Effector memory CD4-positive, alpha-beta T cell (primary cell): Measurements from ENCODE around the gene IL6R.
A peak's percentile ranks its signal among the peaks of the same experiment; 100 is the strongest.

Experiments used
- DNase-seq, 3 donors: peaks; one replicate each; pipeline ENCODE4 v3.0.0-alpha.2; 2020
- H3K27ac ChIP-seq: 2 replicates; pipeline ENCODE4 v1.7.0; 2013; ENCODE audit warnings: mild to moderate bottlenecking, low read length, moderate library complexity; ENCODE audit not compliant: insufficient read depth, poor library complexity, severe bottlenecking
- H3K27me3 ChIP-seq: replicated peaks from 2 replicates; pipeline ENCODE4 v1.7.0; 2013; ENCODE audit warnings: mild to moderate bottlenecking, low read length; ENCODE audit not compliant: insufficient read depth, control insufficient read depth, poor library complexity, severe bottlenecking
- H3K36me3 ChIP-seq: 2 replicates; pipeline ENCODE4 v1.7.0; 2013; ENCODE audit warnings: mild to moderate bottlenecking, low read length, moderate library complexity; ENCODE audit not compliant: control insufficient read depth, insufficient read depth
- H3K4me1 ChIP-seq: 2 replicates; pipeline ENCODE4 v1.7.0; 2013; ENCODE audit warnings: low read length, mild to moderate bottlenecking; ENCODE audit not compliant: control insufficient read depth, insufficient read depth, poor library complexity, severe bottlenecking
- H3K4me3 ChIP-seq: 2 replicates; pipeline ENCODE4 v1.7.0; 2013; ENCODE audit warnings: low read length, low read depth, mild to moderate bottlenecking; ENCODE audit not compliant: insufficient read depth, poor library complexity, severe bottlenecking
- H3K9me3 ChIP-seq: 2 replicates; pipeline ENCODE4 v1.7.0; 2013; ENCODE audit warnings: mild to moderate bottlenecking, low read length, moderate library complexity; ENCODE audit not compliant: control insufficient read depth

The IL6R gene

GRCh38 chr1:154434346-154435085 is 29.4 kb downstream of the IL6R start:
- peaks cover 49% of the 10 kb centered on the region for H3K36me3 ChIP-seq
- no peaks in the 10 kb centered on the region for H3K9me3 ChIP-seq
- H3K27ac ChIP-seq, result no peak overlapping the region
- peaks cover 29% of the 10 kb centered on the region for H3K4me1 ChIP-seq
- DNase-seq, result no peak
- no peaks in the 10 kb centered on the region for H3K27me3 ChIP-seq
- no peak overlapping the region for H3K4me3 ChIP-seq

GRCh38 chr1:154435599-154436200 is 30.6 kb downstream of the IL6R start:
- no peak for DNase-seq
- Histone ChIP-seq H3K4me3 (no peak overlapping the region), H3K4me1 (peaks cover 27% of the 10 kb centered on the region), H3K27ac (no peak overlapping the region), H3K36me3 (peaks cover 38% of the 10 kb centered on the region), H3K9me3 (no peaks in the 10 kb centered on the region), H3K27me3 (no peaks in the 10 kb centered on the region)

GRCh38 chr1:154436433-154436832 is 31.3 kb downstream of the IL6R start:
- Histone ChIP-seq H3K27ac (no peak overlapping the region), H3K4me3 (no peak overlapping the region), H3K36me3 (peaks cover 31% of the 10 kb centered on the region), H3K9me3 (no peaks in the 10 kb centered on the region), H3K4me1 (peaks cover 21% of the 10 kb centered on the region), H3K27me3 (no peaks in the 10 kb centered on the region)
- DNase-seq, result no peak

- H3K4me3 ChIP-seq, result peak overlapping the region; percentile 4
- H3K4me1 ChIP-seq, result peaks cover 20% of the 10 kb centered on the region
- H3K36me3 ChIP-seq, result peaks cover 26% of the 10 kb centered on the region
- H3K9me3 ChIP-seq, result no peaks in the 10 kb centered on the region
- H3K27me3 ChIP-seq, result no peaks in the 10 kb centered on the region
- H3K27ac ChIP-seq, result peak overlapping the region; percentile 32
- no peak for DNase-seq
Measured at GRCh38 chr1:154440036-154440804, 35.1 kb downstream of the IL6R start.

- Histone ChIP-seq H3K36me3 (peaks cover 23% of the 10 kb centered on the region), H3K4me3 (peak overlapping the region; percentile 5), H3K27me3 (no peaks in the 10 kb centered on the region), H3K27ac (peak overlapping the region; percentile 32), H3K4me1 (peaks cover 20% of the 10 kb centered on the region), H3K9me3 (no peaks in the 10 kb centered on the region)
- no peak for DNase-seq
Measured at GRCh38 chr1:154441241-154441888, 36.2 kb downstream of the IL6R start.

- peaks cover 27% of the 10 kb centered on the region for H3K36me3 ChIP-seq
- H3K27ac ChIP-seq, result peak overlapping the region; percentile 49
- no peak for DNase-seq
- H3K4me1 ChIP-seq, result peaks cover 20% of the 10 kb centered on the region
- H3K4me3 ChIP-seq, result peak overlapping the region; percentile 5
- no peaks in the 10 kb centered on the region for H3K9me3 ChIP-seq
- H3K27me3 ChIP-seq, result no peaks in the 10 kb centered on the region
Measured at GRCh38 chr1:154442006-154442740, 37.0 kb downstream of the IL6R start.

- H3K4me1 ChIP-seq, result peaks cover 20% of the 10 kb centered on the region
- no peaks in the 10 kb centered on the region for H3K9me3 ChIP-seq
- no peak overlapping the region for H3K4me3 ChIP-seq
- no peaks in the 10 kb centered on the region for H3K27me3 ChIP-seq
- no peak for DNase-seq
- H3K27ac ChIP-seq, result no peak overlapping the region
- H3K36me3 ChIP-seq, result peaks cover 33% of the 10 kb centered on the region
Measured at GRCh38 chr1:154443274-154444013, 38.3 kb downstream of the IL6R start.

- DNase-seq, result no peak
- Histone ChIP-seq H3K4me1 (peaks cover 14% of the 10 kb centered on the region), H3K4me3 (no peak overlapping the region), H3K36me3 (peaks cover 45% of the 10 kb centered on the region), H3K9me3 (no peaks in the 10 kb centered on the region), H3K27me3 (no peaks in the 10 kb centered on the region), H3K27ac (peak overlapping the region; percentile 13)
Measured at GRCh38 chr1:154445040-154445472, 39.9 kb downstream of the IL6R start.

- no peaks in the 10 kb centered on the region for H3K9me3 ChIP-seq
- H3K4me1 ChIP-seq, result peaks cover 14% of the 10 kb centered on the region
- H3K36me3 ChIP-seq, result peaks cover 55% of the 10 kb centered on the region
- no peak overlapping the region for H3K4me3 ChIP-seq
- no peak overlapping the region for H3K27ac ChIP-seq
- no peaks in the 10 kb centered on the region for H3K27me3 ChIP-seq
- no peak for DNase-seq
Measured at GRCh38 chr1:154446292-154446691, 41.1 kb downstream of the IL6R start.
